ENCODE measurements around the gene SNX18.

GRCh38 chr5:54516051-54516655, 1.4 kb upstream of the SNX18 start:
- TF ChIP-seq CTCF (IDR thresholded peaks at IDR 0.05): no peak
- TF ChIP-seq POLR2A (IDR thresholded peaks at IDR 0.05): no peak
- TF ChIP-seq POLR2AphosphoS5 (IDR thresholded peaks at IDR 0.05): no peak
- no peak for TF ChIP-seq EP300 (IDR thresholded peaks at IDR 0.05)
